BJ (cell line): Measurements from ENCODE around the gene KRT77. TPM values are rescaled to one million over a fixed set of nuclear protein-coding genes. Genes with fewer than 3 reads are reported as not detected.

Source experiments
- CTCF ChIA-PET: fragments of 350-600 bp; formaldehyde crosslinking; extraction: SDS; loops from one replicate; lab custom pipeline; 2021; ENCODE audit warnings: antibody characterized with exemption, inconsistent platforms; lab: Yijun Ruan, JAX
- POLR2A ChIA-PET: fragments of 300-600 bp; sonication (Branson Sonifier 250); formaldehyde crosslinking; extraction: SDS; loops from one replicate; lab custom pipeline; 2021; ENCODE audit warnings: antibody characterized with exemption; lab: Charles Lee
- DNase-seq: peaks from one replicate; pipeline ENCODE4 v3.0.0-alpha.2; 2011; ENCODE audit warnings: low read depth
- H3K27me3 ChIP-seq: 2 replicates; pipeline ENCODE4 v1.6.0; 2011; ENCODE audit warnings: low read length; ENCODE audit not compliant: control insufficient read depth, insufficient read depth
- H3K36me3 ChIP-seq: 2 replicates; pipeline ENCODE4 v1.5.1; 2011; ENCODE audit warnings: low read length; ENCODE audit not compliant: control insufficient read depth, insufficient read depth
- H3K4me3 ChIP-seq: 2 replicates; pipeline ENCODE4 v1.5.1; 2011; ENCODE audit warnings: low read depth, mild to moderate bottlenecking, control low read depth, low read length
- CTCF ChIP-seq: IDR thresholded peaks from 2 replicates; pipeline ENCODE4 v1.5.1; 2011; ENCODE audit warnings: low read depth, mild to moderate bottlenecking, control low read depth, inconsistent platforms, low read length, moderate library complexity; ENCODE audit not compliant: insufficient read depth
- polyA plus RNA-seq: library from polyadenylated mRNA; depleted of rRNA; stranded (reverse); fragments of >200 nt; gene quantifications from 2 replicates; pipeline ENCODE4 v1.2.3, GENCODE V29; 2011

The KRT77 gene
- polyA plus RNA-seq, 1 experiment = not detected

- TF ChIP-seq CTCF = no peak
- ChIA-PET CTCF (interaction anchor here (0.6 to 0.8 kb wide), 2 partner anchors 110 to 163 kb away, joined by 3 to 4 read pairs; no protein-coding TSS in a partner anchor), POLR2A (no interaction called here)
- no peak for DNase-seq
- H3K27me3 ChIP-seq = peaks cover 4% of the 10 kb centered on the region
- no peaks in the 10 kb centered on the region for H3K36me3 ChIP-seq
- no peak overlapping the region for H3K4me3 ChIP-seq
These were observed 42.2 kb upstream of the KRT77 start for GRCh38 chr12:52745554-52745953.

GRCh38 chr12:52744493-52745156 is 41.3 kb upstream of the KRT77 start:
- ChIA-PET POLR2A (no interaction called here), CTCF (no interaction called here)
- Histone ChIP-seq H3K27me3 (0 out of 2 replicates have a peak, but pooled peaks cover 2% of the 10 kb centered on the region), H3K4me3 (no peak overlapping the region), H3K36me3 (no peaks in the 10 kb centered on the region)
- no peak for DNase-seq
- TF ChIP-seq CTCF = no peak

- ChIA-PET POLR2A (no interaction called here), CTCF (no interaction called here)
- TF ChIP-seq CTCF = no peak
- Histone ChIP-seq H3K27me3 (0 out of 2 replicates have a peak, but pooled peaks cover 2% of the 10 kb centered on the region), H3K36me3 (no peaks in the 10 kb centered on the region), H3K4me3 (no peak overlapping the region)
- no peak for DNase-seq
These were observed 39.6 kb upstream of the KRT77 start for GRCh38 chr12:52742822-52743457.

DNA sequence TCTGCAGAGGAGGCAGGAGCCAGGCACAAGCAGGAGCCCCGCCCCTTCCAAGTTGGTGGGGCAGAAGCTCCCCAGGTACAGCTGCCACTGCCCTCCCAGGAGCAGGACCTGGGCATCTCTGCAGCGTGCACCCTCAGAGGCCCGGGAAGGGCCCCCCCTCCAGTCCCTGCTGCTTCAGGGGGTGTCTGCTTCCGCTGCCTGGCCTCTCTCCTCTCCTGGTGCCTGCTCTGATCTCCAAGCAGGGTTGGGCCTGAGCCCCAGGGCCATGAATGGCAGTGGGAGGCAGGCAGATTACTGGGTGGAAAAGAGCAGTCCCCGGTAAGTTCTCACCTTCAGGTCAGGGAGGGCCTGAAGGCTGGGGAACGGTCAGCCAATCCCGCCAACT is 38.9 kb upstream of the KRT77 start:
- Histone ChIP-seq H3K27me3 (0 out of 2 replicates have a peak, but pooled peaks cover 2% of the 10 kb centered on the region), H3K36me3 (no peaks in the 10 kb centered on the region), H3K4me3 (no peak overlapping the region)
- DNase-seq = no peak
- no peak for TF ChIP-seq CTCF
- CTCF ChIA-PET = no interaction called here
- POLR2A ChIA-PET = no interaction called here

- CTCF ChIA-PET = no interaction called here
These were observed 38.3 kb upstream of the KRT77 start for GRCh38 chr12:52741375-52742195.

More at GRCh38 chr12:52741375-52742195, 38.3 kb upstream of the KRT77 start:
- Histone ChIP-seq H3K36me3 (no peaks in the 10 kb centered on the region), H3K27me3 (peaks cover 3% of the 10 kb centered on the region; the same call in 1 of the 2 replicates), H3K4me3 (no peak overlapping the region)
- no peak for TF ChIP-seq CTCF
- no peak for DNase-seq
- POLR2A ChIA-PET = no interaction called here
